Measurements from ENCODE around the gene C5orf47.
A peak's percentile ranks its signal among the peaks of the same experiment; 100 is the strongest.
"Not testable (repeated sequence)": the region's sequence is repeated elsewhere in the genome, so short reads cannot be mapped to it uniquely, and the experiment has no call there.

Gene C5orf47

GRCh38 chr5:174000076-174000475, 11.1 kb downstream of the C5orf47 start:
- DNase-seq (ENCODE audit: low read depth) = no peak
- H3K4me3 ChIP-seq (ENCODE audit: low read depth, low read length) = no peak overlapping the region
- in situ Hi-C loops (cut with HindIII; ENCODE audit: low sequenced_read_pairs) = no loop called here
- TF ChIP-seq CTCF (IDR thresholded peaks at IDR 0.05; ENCODE audit: low read depth, low read length, missing control alignments) = no peak

- H3K4me3 ChIP-seq (ENCODE audit: low read depth, low read length) = no peak overlapping the region
- no peak for TF ChIP-seq CTCF (IDR thresholded peaks at IDR 0.05; ENCODE audit: low read depth, low read length, missing control alignments)
- in situ Hi-C loops (cut with HindIII; ENCODE audit: low sequenced_read_pairs) = no loop called here
- DNase-seq (ENCODE audit: low read depth) = no peak
Measured at GRCh38 chr5:174003795-174004194, 14.8 kb downstream of the C5orf47 start.

- TF ChIP-seq CTCF (IDR thresholded peaks at IDR 0.05; ENCODE audit: low read depth, low read length, missing control alignments) = no peak
- DNase-seq (ENCODE audit: low read depth) = no peak
- in situ Hi-C loops (cut with HindIII; ENCODE audit: low sequenced_read_pairs) = no loop called here
- no peak overlapping the region for H3K4me3 ChIP-seq (ENCODE audit: low read depth, low read length)
Measured at GRCh38 chr5:174008922-174009321, 20.0 kb downstream of the C5orf47 start.

GRCh38 chr5:174010365-174010764, 21.4 kb downstream of the C5orf47 start:
- H3K4me3 ChIP-seq (ENCODE audit: low read depth, low read length) = no peak overlapping the region
- DNase-seq (ENCODE audit: low read depth) = no peak

GRCh38 chr5:174011441-174011840, 22.5 kb downstream of the C5orf47 start:
- DNase-seq (ENCODE audit: low read depth) = no peak
- in situ Hi-C loops (cut with HindIII; ENCODE audit: low sequenced_read_pairs) = no loop called here
- H3K4me3 ChIP-seq (ENCODE audit: low read depth, low read length) = no peak overlapping the region
- TF ChIP-seq CTCF (IDR thresholded peaks at IDR 0.05; ENCODE audit: low read depth, low read length, missing control alignments) = no peak

More at GRCh38 chr5:174010365-174010764, 21.4 kb downstream of the C5orf47 start:
- no peak for TF ChIP-seq CTCF (IDR thresholded peaks at IDR 0.05; ENCODE audit: low read depth, low read length, missing control alignments)
- in situ Hi-C loops (cut with HindIII; ENCODE audit: low sequenced_read_pairs) = no loop called here

GRCh38 chr5:174020069-174020927, 31.3 kb downstream of the C5orf47 start:
- DNase-seq (ENCODE audit: low read depth) = peak; percentile 18
- H3K4me3 ChIP-seq (ENCODE audit: low read depth, low read length); in situ Hi-C loops (cut with HindIII; ENCODE audit: low sequenced_read_pairs): not testable (repeated sequence)
- peak; percentile 61 for TF ChIP-seq CTCF (IDR thresholded peaks at IDR 0.05; ENCODE audit: low read depth, low read length, missing control alignments)

Measured in astrocyte of the cerebellum (primary cell).